Measurements from ENCODE around the gene ALDOC. TPM values are rescaled to one million over a fixed set of nuclear protein-coding genes. Genes with fewer than 3 reads are reported as not detected.

Gene ALDOC
- total RNA-seq, 3 donors from 2014 or later: 19.7 to 191 (median 40.7) TPM

DNA sequence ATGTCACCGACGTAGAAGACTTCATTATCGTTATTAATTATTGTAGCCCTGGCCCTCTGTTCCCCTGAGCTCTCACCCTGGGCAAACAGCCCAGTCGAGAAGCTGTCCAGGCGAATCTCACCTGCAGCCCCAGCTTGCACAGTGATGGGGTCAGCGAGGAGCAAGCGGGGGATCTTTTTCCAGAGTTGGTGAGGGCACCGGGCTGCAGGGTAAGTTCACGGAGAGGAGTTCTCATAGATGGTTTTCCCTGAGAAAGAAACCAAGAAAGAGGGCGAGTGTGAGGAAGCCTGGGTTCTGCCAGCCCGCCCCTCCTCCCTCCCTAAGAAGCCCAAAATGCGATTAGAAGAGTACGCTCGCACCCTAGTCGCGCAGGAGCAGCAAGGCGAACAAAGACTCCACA, 21.7 kb upstream of the ALDOC start:
- intact Hi-C loops (cut with DNase I; ENCODE audit: low total_unique reads): no loop called here
- TF ChIP-seq POLR2AphosphoS5 (IDR thresholded peaks at IDR 0.05) (no peak), POLR2A (IDR thresholded peaks at IDR 0.05) (no peak), CTCF (IDR thresholded peaks at IDR 0.05) (no peak)
- H3K36me3 ChIP-seq: no peaks in the 10 kb centered on the region

GRCh38 chr17:28597606-28598383, 21.1 kb upstream of the ALDOC start:
- peak overlapping the region in 2 of 3 donors; percentile 64 to 74 for H3K4me3 ChIP-seq
- intact Hi-C loops (cut with DNase I; ENCODE audit: low total_unique reads): no loop called here

More for the DNA sequence above, 21.7 kb upstream of the ALDOC start:
- H3K27ac ChIP-seq: peak overlapping the region; percentile 94 to 97
- no peaks in the 10 kb centered on the region for H3K27me3 ChIP-seq
- no peak for DNase-seq (ENCODE audit: low spot score in 2 of 2)
- peak overlapping the region; percentile 64 to 74 (median 65) for H3K4me3 ChIP-seq
- no peaks in the 10 kb centered on the region for H3K9me3 ChIP-seq
- H3K4me1 ChIP-seq: no peaks in the 10 kb centered on the region

DNA sequence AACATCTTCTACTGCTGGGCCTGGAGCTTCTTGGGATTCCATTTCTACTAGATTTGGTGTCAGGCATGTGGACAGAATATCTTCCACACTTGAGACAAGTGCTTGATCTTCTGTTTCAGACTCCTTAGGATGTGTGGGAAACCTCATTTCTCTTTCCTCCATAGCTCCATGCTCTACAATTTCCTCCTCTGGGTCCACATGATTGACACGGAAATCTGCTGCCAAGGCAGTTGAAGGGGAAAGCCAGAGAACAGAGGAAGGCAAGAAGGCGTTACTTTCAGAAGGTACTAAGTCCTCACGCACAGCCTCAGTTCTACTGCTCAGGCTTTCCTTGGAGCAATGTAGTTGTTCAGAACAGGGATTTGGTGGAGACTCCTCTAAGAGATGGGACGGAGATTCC, 15.6 kb upstream of the ALDOC start:
- Histone ChIP-seq H3K4me1 (no peaks in the 10 kb centered on the region), H3K27me3 (no peaks in the 10 kb centered on the region), H3K27ac (no peak overlapping the region), H3K36me3 (no peaks in the 10 kb centered on the region), H3K4me3 (no peak overlapping the region), H3K9me3 (no peaks in the 10 kb centered on the region)
- TF ChIP-seq POLR2AphosphoS5 (IDR thresholded peaks at IDR 0.05): no peak
- no peak for TF ChIP-seq CTCF (IDR thresholded peaks at IDR 0.05)
- no peak for TF ChIP-seq POLR2A (IDR thresholded peaks at IDR 0.05)
- intact Hi-C loops (cut with DNase I; ENCODE audit: low total_unique reads): no loop called here
- no peak for DNase-seq (ENCODE audit: low spot score in 2 of 2)

More at GRCh38 chr17:28597606-28598383, 21.1 kb upstream of the ALDOC start:
- H3K4me1 ChIP-seq: no peaks in the 10 kb centered on the region
- H3K27me3 ChIP-seq: no peaks in the 10 kb centered on the region
- H3K27ac ChIP-seq: no peak overlapping the region
- H3K9me3 ChIP-seq: no peaks in the 10 kb centered on the region
- no peak for TF ChIP-seq POLR2A (IDR thresholded peaks at IDR 0.05)
- no peak for TF ChIP-seq POLR2AphosphoS5 (IDR thresholded peaks at IDR 0.05)
- no peak for TF ChIP-seq CTCF (IDR thresholded peaks at IDR 0.05)
- no peak for DNase-seq (ENCODE audit: low spot score in 2 of 2)
- H3K36me3 ChIP-seq: no peaks in the 10 kb centered on the region

- no peak for TF ChIP-seq POLR2A (IDR thresholded peaks at IDR 0.05)
- no peak for TF ChIP-seq CTCF (IDR thresholded peaks at IDR 0.05)
- no peak for TF ChIP-seq POLR2AphosphoS5 (IDR thresholded peaks at IDR 0.05)
- no peak overlapping the region for H3K27ac ChIP-seq
- no peak for DNase-seq (ENCODE audit: low spot score in 2 of 2)
- no peaks in the 10 kb centered on the region for H3K4me1 ChIP-seq
- H3K9me3 ChIP-seq: no peaks in the 10 kb centered on the region
- H3K36me3 ChIP-seq: no peaks in the 10 kb centered on the region
- no peaks in the 10 kb centered on the region for H3K27me3 ChIP-seq
- intact Hi-C loops (cut with DNase I; ENCODE audit: low total_unique reads): no loop called here
- H3K4me3 ChIP-seq: no peak overlapping the region
These were observed 9.2 kb upstream of the ALDOC start for GRCh38 chr17:28585851-28586250.

- Histone ChIP-seq H3K36me3 (no peaks in the 10 kb centered on the region), H3K27ac (no peak overlapping the region), H3K4me3 (no peak overlapping the region), H3K4me1 (no peaks in the 10 kb centered on the region), H3K9me3 (no peaks in the 10 kb centered on the region), H3K27me3 (no peaks in the 10 kb centered on the region)
- intact Hi-C loops (cut with DNase I; ENCODE audit: low total_unique reads): no loop called here
- no peak for TF ChIP-seq CTCF (IDR thresholded peaks at IDR 0.05)
- no peak for TF ChIP-seq POLR2A (IDR thresholded peaks at IDR 0.05)
- no peak for TF ChIP-seq POLR2AphosphoS5 (IDR thresholded peaks at IDR 0.05)
- DNase-seq (ENCODE audit: low spot score in 2 of 2): no peak
These were observed 7.7 kb upstream of the ALDOC start for GRCh38 chr17:28584434-28584833.

Measured in breast epithelium (tissue), 4 donors.